Neuronal stem cell (in vitro differentiated cells): ENCODE results near the gene NSMF.
A peak's percentile ranks its signal among the peaks of the same experiment; 100 is the strongest.

Experiments
- DNase-seq: peaks from one replicate; pipeline ENCODE4 v3.0.0-alpha.2; 2013; ENCODE audit warnings: low spot score
- H2AFZ ChIP-seq: one replicate; pipeline ENCODE4 v1.6.1; 2013; ENCODE audit warnings: mild to moderate bottlenecking, low read length, inconsistent platforms
- H2AK5ac ChIP-seq: 2 replicates; pipeline ENCODE4 v1.6.1; 2013; ENCODE audit warnings: low read depth, mild to moderate bottlenecking, inconsistent platforms, low read length, moderate library complexity, mixed read lengths
- H2BK120ac ChIP-seq: 2 replicates; pipeline ENCODE4 v1.6.1; 2013; ENCODE audit warnings: low read depth, mild to moderate bottlenecking, inconsistent platforms, low read length, moderate library complexity, mixed read lengths
- H2BK12ac ChIP-seq: one replicate; pipeline ENCODE4 v1.6.1; 2013; ENCODE audit warnings: low read length, inconsistent platforms
- H2BK15ac ChIP-seq: 2 replicates; pipeline ENCODE4 v1.6.1; 2013; ENCODE audit warnings: mild to moderate bottlenecking, low read length, inconsistent platforms, mixed read lengths
- H2BK5ac ChIP-seq: one replicate; pipeline ENCODE4 v1.6.1; 2013; ENCODE audit warnings: inconsistent platforms, mild to moderate bottlenecking, low read length, moderate library complexity
- H3K14ac ChIP-seq: one replicate; pipeline ENCODE4 v1.6.1; 2013; ENCODE audit warnings: low read length, inconsistent platforms
- H3K18ac ChIP-seq: 2 replicates; pipeline ENCODE4 v1.6.1; 2013; ENCODE audit warnings: low read length, inconsistent platforms
- H3K23ac ChIP-seq: 2 replicates; pipeline ENCODE4 v1.6.1; 2013; ENCODE audit warnings: low read depth, mild to moderate bottlenecking, mixed read lengths, low read length, inconsistent platforms; ENCODE audit not compliant: poor library complexity
- H3K27ac ChIP-seq: replicated peaks from 3 replicates; pipeline ENCODE4 v1.5.1; 2013; ENCODE audit warnings: low read length, inconsistent platforms
- H3K27me3 ChIP-seq, 3 experiments: 2 replicates each; pipeline ENCODE4 v1.6.1; 2013; ENCODE audit warnings: low read length in 3 of 3, mild to moderate bottlenecking in 2 of 3, inconsistent platforms in 1 of 3, low read depth in 1 of 3, mixed read lengths in 1 of 3, moderate library complexity in 1 of 3; ENCODE audit not compliant: control insufficient read depth in 3 of 3, insufficient read depth in 3 of 3
- H3K36me3 ChIP-seq, 2 donors: replicated peaks in 1 of 2; 2 replicates each; pipeline ENCODE4 v1.6.1; 2013; ENCODE audit warnings: low read length in 2 of 2; ENCODE audit not compliant: control insufficient read depth in 2 of 2, insufficient read depth in 2 of 2
- H3K4ac ChIP-seq: 2 replicates; pipeline ENCODE4 v1.6.1; 2013; ENCODE audit warnings: inconsistent platforms, mild to moderate bottlenecking, low read length, moderate library complexity
- H3K4me1 ChIP-seq, 2 donors: 1 replicate in 1 of 2; 2 replicates in 1 of 2; pipeline ENCODE4 v1.6.1; 2013; ENCODE audit warnings: low read length in 2 of 2, low read depth in 1 of 2; ENCODE audit not compliant: control insufficient read depth in 2 of 2, insufficient read depth in 1 of 2
- H3K4me2 ChIP-seq: one replicate; pipeline ENCODE4 v1.6.1; 2013; ENCODE audit warnings: mild to moderate bottlenecking, low read length, inconsistent platforms; ENCODE audit not compliant: insufficient read depth, poor library complexity, severe bottlenecking
- H3K4me3 ChIP-seq, 2 donors: 2 replicates each; pipeline ENCODE4 v1.5.1; 2013; ENCODE audit warnings: low read length in 2 of 2, mild to moderate bottlenecking in 2 of 2, inconsistent platforms in 1 of 2, moderate library complexity in 1 of 2
- H3K79me1 ChIP-seq: one replicate; pipeline ENCODE4 v1.6.1; 2013; ENCODE audit warnings: low read depth, mild to moderate bottlenecking, inconsistent platforms, low read length, moderate library complexity
- H3K9ac ChIP-seq: one replicate; pipeline ENCODE4 v1.6.1; 2013; ENCODE audit warnings: mild to moderate bottlenecking, low read depth, low read length, inconsistent platforms; ENCODE audit not compliant: poor library complexity
- H3K9me3 ChIP-seq, 2 donors: replicated peaks in 1 of 2; 2 replicates each; pipeline versions ENCODE3 to v1.6.1; 2013; ENCODE audit warnings: low read length in 2 of 2, mild to moderate bottlenecking in 2 of 2, inconsistent platforms in 1 of 2, low read depth in 1 of 2, mixed read lengths in 1 of 2, moderate library complexity in 1 of 2; ENCODE audit not compliant: control insufficient read depth in 2 of 2, insufficient read depth in 1 of 2
- H4K8ac ChIP-seq: one replicate; pipeline ENCODE4 v1.6.1; 2013; ENCODE audit warnings: low read depth, mild to moderate bottlenecking, inconsistent platforms, low read length, moderate library complexity
- H4K91ac ChIP-seq: one replicate; pipeline ENCODE4 v1.6.1; 2013; ENCODE audit warnings: low read length, low read depth, mild to moderate bottlenecking, inconsistent platforms; ENCODE audit not compliant: poor library complexity
- WGBS, 2 donors: extraction: QIAGEN DNeasy Blood & Tissue Kit; methylation state at CpG; one replicate each; pipeline ENCODE4 v1.1.7; 2013; ENCODE audit warnings: missing lambda C conversion rate in 2 of 2, mixed read lengths in 1 of 2; ENCODE audit not compliant: insufficient read length in 2 of 2, insufficient replicate concordance in 1 of 2; ENCODE audit errors: extremely low coverage in 2 of 2; 5-methylcytosine and 5-hydroxymethylcytosine counted together

NSMF gene

GRCh38 chr9:137454145-137454596, 5.0 kb downstream of the NSMF start:
- peak overlapping the region; percentile 38 for H3K27ac ChIP-seq
- peak overlapping the region; percentile 96 for H2BK120ac ChIP-seq
- no peak overlapping the region for H2AFZ ChIP-seq
- H4K8ac ChIP-seq = no peak overlapping the region
- H3K36me3 ChIP-seq = peaks cover 30 to 64% of the 10 kb centered on the region in 2 donors
- H3K14ac ChIP-seq = peak overlapping the region; percentile 71
- WGBS, 2 donors = no CpG with 5 or more reads among the region's 24 CpGs
- H3K4me1 ChIP-seq = peaks cover 5 to 23% of the 10 kb centered on the region in 2 donors
- H3K27me3 ChIP-seq = no peaks in the 10 kb centered on the region
- H2AK5ac ChIP-seq = peak overlapping the region; percentile 97
- peak overlapping the region; percentile 86 for H3K4me2 ChIP-seq
- peak overlapping the region; percentile 86 for H3K9ac ChIP-seq
- peak overlapping the region in 1 of 2 donors; percentile 0 for H3K4me3 ChIP-seq
- peak overlapping the region; percentile 85 for H2BK15ac ChIP-seq
- H4K91ac ChIP-seq = peak overlapping the region; percentile 97
- peak overlapping the region; percentile 73 for H2BK12ac ChIP-seq
- DNase-seq = peak; percentile 76
- H2BK5ac ChIP-seq = no peak overlapping the region
- H3K23ac ChIP-seq = peak overlapping the region; percentile 85
- H3K18ac ChIP-seq = peak overlapping the region; percentile 97
- H3K79me1 ChIP-seq = peaks cover 28% of the 10 kb centered on the region
- no peaks in the 10 kb centered on the region for H3K9me3 ChIP-seq
- H3K4ac ChIP-seq = peak overlapping the region; percentile 37

- no CpG with 5 or more reads among the region's 25 CpGs for WGBS, 2 donors
- peak; percentile 93 for DNase-seq
- Histone ChIP-seq H2BK5ac (peak overlapping the region; percentile 66), H3K23ac (peak overlapping the region; percentile 85), H2AK5ac (peak overlapping the region; percentile 95), H3K14ac (no peak overlapping the region), H2AFZ (no peak overlapping the region), H2BK120ac (no peak overlapping the region), H3K27me3 (no peaks in the 10 kb centered on the region), H2BK12ac (peak overlapping the region; percentile 94), H4K8ac (no peak overlapping the region), H3K79me1 (peaks cover 27% of the 10 kb centered on the region), H3K4me3 (peak overlapping the region in 1 of 2 donors; percentile 69), H3K27ac (peak overlapping the region; percentile 67), H3K4me2 (peak overlapping the region; percentile 73), H4K91ac (no peak overlapping the region), H2BK15ac (peak overlapping the region; percentile 95), H3K4me1 (peaks cover 5 to 23% of the 10 kb centered on the region in 2 donors), H3K18ac (peak overlapping the region; percentile 93), H3K4ac (no peak overlapping the region), H3K9ac (no peak overlapping the region), H3K36me3 (peaks cover 30 to 69% of the 10 kb centered on the region in 2 donors), H3K9me3 (no peaks in the 10 kb centered on the region)
Measured at GRCh38 chr9:137453643-137454081, 5.5 kb downstream of the NSMF start.

- Histone ChIP-seq H3K4ac (no peak overlapping the region), H3K36me3 (peaks cover 30 to 70% of the 10 kb centered on the region in 2 donors), H2AFZ (no peak overlapping the region), H3K27ac (peak overlapping the region; percentile 67), H3K23ac (peak overlapping the region; percentile 85), H4K91ac (no peak overlapping the region), H3K9ac (peak overlapping the region; percentile 72), H3K18ac (peak overlapping the region; percentile 93), H2BK15ac (peak overlapping the region; percentile 95), H2BK12ac (peak overlapping the region; percentile 94), H3K4me2 (peak overlapping the region; percentile 73), H2AK5ac (peak overlapping the region; percentile 95), H3K4me3 (peak overlapping the region in 1 of 2 donors; percentile 69), H3K9me3 (no peaks in the 10 kb centered on the region), H3K4me1 (peaks cover 2 to 19% of the 10 kb centered on the region in 2 donors), H3K14ac (peak overlapping the region; percentile 9), H4K8ac (no peak overlapping the region), H3K27me3 (no peaks in the 10 kb centered on the region), H2BK120ac (no peak overlapping the region), H2BK5ac (peak overlapping the region; percentile 66), H3K79me1 (peaks cover 21% of the 10 kb centered on the region)
- no peak for DNase-seq
- no CpG with 5 or more reads among the region's 43 CpGs for WGBS, 2 donors
Measured at GRCh38 chr9:137452761-137453642, 6.1 kb downstream of the NSMF start.
